ENCODE measurements around the gene CYGB.

DNA sequence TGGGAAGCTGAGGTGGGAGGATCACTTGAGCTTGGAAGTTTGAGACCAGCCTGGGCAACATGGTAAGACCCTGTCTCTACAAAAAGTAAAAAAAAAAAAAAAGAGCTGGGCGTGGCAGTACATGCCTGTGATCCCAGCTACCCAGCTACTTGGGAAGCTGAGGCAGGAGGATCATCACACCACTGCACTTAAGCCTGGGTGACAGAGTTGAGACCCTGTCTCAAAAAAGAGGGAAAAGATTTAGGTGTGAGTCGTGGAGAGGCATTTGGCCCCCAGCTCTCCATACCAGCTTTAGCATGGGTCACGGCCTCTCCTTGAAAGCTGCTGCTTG lies 29.1 kb upstream of the CYGB start:
- TF ChIP-seq, protein P1, sequence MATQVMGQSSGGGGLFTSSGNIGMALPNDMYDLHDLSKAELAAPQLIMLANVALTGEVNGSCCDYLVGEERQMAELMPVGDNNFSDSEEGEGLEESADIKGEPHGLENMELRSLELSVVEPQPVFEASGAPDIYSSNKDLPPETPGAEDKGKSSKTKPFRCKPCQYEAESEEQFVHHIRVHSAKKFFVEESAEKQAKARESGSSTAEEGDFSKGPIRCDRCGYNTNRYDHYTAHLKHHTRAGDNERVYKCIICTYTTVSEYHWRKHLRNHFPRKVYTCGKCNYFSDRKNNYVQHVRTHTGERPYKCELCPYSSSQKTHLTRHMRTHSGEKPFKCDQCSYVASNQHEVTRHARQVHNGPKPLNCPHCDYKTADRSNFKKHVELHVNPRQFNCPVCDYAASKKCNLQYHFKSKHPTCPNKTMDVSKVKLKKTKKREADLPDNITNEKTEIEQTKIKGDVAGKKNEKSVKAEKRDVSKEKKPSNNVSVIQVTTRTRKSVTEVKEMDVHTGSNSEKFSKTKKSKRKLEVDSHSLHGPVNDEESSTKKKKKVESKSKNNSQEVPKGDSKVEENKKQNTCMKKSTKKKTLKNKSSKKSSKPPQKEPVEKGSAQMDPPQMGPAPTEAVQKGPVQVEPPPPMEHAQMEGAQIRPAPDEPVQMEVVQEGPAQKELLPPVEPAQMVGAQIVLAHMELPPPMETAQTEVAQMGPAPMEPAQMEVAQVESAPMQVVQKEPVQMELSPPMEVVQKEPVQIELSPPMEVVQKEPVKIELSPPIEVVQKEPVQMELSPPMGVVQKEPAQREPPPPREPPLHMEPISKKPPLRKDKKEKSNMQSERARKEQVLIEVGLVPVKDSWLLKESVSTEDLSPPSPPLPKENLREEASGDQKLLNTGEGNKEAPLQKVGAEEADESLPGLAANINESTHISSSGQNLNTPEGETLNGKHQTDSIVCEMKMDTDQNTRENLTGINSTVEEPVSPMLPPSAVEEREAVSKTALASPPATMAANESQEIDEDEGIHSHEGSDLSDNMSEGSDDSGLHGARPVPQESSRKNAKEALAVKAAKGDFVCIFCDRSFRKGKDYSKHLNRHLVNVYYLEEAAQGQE (IDR thresholded peaks at IDR 0.05; ENCODE audit: low read depth) = no peak
- TF ChIP-seq YY1 (IDR thresholded peaks at IDR 0.05; ENCODE audit: low read depth) (no peak), RAD21 (IDR thresholded peaks at IDR 0.05; ENCODE audit: low read depth) (no peak), FOXM1 (IDR thresholded peaks at IDR 0.05; ENCODE audit: borderline replicate concordance, low read depth) (no peak), EGR1 (IDR thresholded peaks at IDR 0.05) (no peak), TAF1 (IDR thresholded peaks at IDR 0.05; ENCODE audit: low read depth) (no peak), EP300 (IDR thresholded peaks at IDR 0.05; ENCODE audit: borderline replicate concordance) (no peak), NFIC (IDR thresholded peaks at IDR 0.05) (no peak), CEBPB (IDR thresholded peaks at IDR 0.05) (no peak), TEAD4 (IDR thresholded peaks at IDR 0.05) (no peak), USF1 (IDR thresholded peaks at IDR 0.05) (no peak)
- TF ChIP-seq, protein P2, sequence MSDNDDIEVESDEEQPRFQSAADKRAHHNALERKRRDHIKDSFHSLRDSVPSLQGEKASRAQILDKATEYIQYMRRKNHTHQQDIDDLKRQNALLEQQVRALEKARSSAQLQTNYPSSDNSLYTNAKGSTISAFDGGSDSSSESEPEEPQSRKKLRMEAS (IDR thresholded peaks at IDR 0.05) = no peak
